Ovary (tissue), 3 donors: Measurements from ENCODE around the gene CENPP.

Experiments used
- CTCF ChIP-seq, 3 donors: fragments of 450-650 bp in 2 of 3; fragments of 200-600 bp in 1 of 3; IDR thresholded peaks; one replicate each; pipeline versions ENCODE4 v1.5.1 to v1.8.0; 2016 to 2022; ENCODE audit warnings: antibody characterized with exemption in 3 of 3, mild to moderate bottlenecking in 1 of 3
- EP300 ChIP-seq: sonication (generic); formaldehyde crosslinking; IDR thresholded peaks from one replicate; pipeline ENCODE4 v1.6.1; 2017; ENCODE audit warnings: antibody characterized with exemption
- POLR2A ChIP-seq: fragments of 450-650 bp; IDR thresholded peaks from one replicate; pipeline ENCODE4 v1.6.1; 2017; ENCODE audit warnings: antibody characterized with exemption, mild to moderate bottlenecking, moderate library complexity
- donor health status: DM: no; HTN: no; CAD: no.

GRCh38 chr9:92290785-92291429, 34.8 kb upstream of the CENPP start:
- no peak for TF ChIP-seq CTCF (IDR thresholded peaks at IDR 0.05)
- no peak for TF ChIP-seq EP300
- TF ChIP-seq POLR2A: no peak
